Neutrophil (primary cell): ENCODE measurements around the gene RNMT.

Experiments
- H3K27ac ChIP-seq: fragments of 200-600 bp; sonication (generic); 2 replicates; pipeline ENCODE4 v1.5.1; 2016; ENCODE audit warnings: mild to moderate bottlenecking, moderate library complexity
- H3K27me3 ChIP-seq: fragments of 200-600 bp; sonication (generic); 2 replicates; pipeline ENCODE4 v1.6.0; 2016; ENCODE audit warnings: mild to moderate bottlenecking
- H3K36me3 ChIP-seq: fragments of 200-600 bp; sonication (generic); 2 replicates; pipeline ENCODE4 v1.5.1; 2017
- H3K4me1 ChIP-seq, 2 experiments: fragments of 200-600 bp in 1 of 2; sonication (generic) in 1 of 2; 1 replicate in 1 of 2; 2 replicates in 1 of 2; pipeline versions ENCODE4 v1.5.1 to v1.6.1; 2013 to 2016; ENCODE audit warnings: low read depth in 1 of 2, low read length in 1 of 2, mild to moderate bottlenecking in 1 of 2, moderate library complexity in 1 of 2; ENCODE audit not compliant: control insufficient read depth in 1 of 2, insufficient read depth in 1 of 2
- H3K4me3 ChIP-seq, 2 experiments: fragments of 200-600 bp in 1 of 2; sonication (generic) in 1 of 2; 1 replicate in 1 of 2; 2 replicates in 1 of 2; pipeline ENCODE4 v1.5.1; 2013 to 2016; ENCODE audit warnings: low read depth in 1 of 2, low read length in 1 of 2, mild to moderate bottlenecking in 1 of 2, moderate library complexity in 1 of 2
- H3K9me3 ChIP-seq: fragments of 200-600 bp; sonication (generic); 2 replicates; pipeline ENCODE4 v1.5.1; 2016
- TF ChIP-seq, protein P1 (sequence below): fragments of 200-600 bp; sonication (generic); IDR thresholded peaks from 2 replicates; pipeline ENCODE4 v1.5.1; 2016; ENCODE audit warnings: antibody characterized with exemption

Gene RNMT

DNA sequence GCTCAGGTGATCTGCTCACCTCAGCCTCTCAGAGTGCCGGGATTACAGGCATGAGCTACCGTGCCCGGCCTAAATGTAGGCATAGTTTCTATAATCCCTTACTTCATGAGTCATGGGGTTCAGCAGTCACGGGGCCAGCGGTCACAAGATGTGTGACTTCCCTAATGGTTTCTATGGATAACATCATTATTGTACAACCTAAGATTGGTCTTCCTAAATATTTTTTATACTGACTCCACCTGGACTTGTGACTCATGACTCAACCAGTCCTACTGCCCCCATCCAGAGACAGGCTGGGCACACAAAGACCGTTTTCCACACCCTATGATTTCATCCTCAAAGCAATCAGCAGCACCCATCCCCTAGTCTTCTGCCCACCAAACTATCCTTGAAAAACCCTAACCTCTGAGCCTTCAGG, 16.1 kb upstream of the RNMT start:
- H3K9me3 ChIP-seq, result peaks cover 4% of the 10 kb centered on the region
- H3K27me3 ChIP-seq, result no peaks in the 10 kb centered on the region
- no peak overlapping the region for H3K4me3 ChIP-seq
- H3K4me1 ChIP-seq, result no peaks in the 10 kb centered on the region
- H3K36me3 ChIP-seq, result no peaks in the 10 kb centered on the region
- no peak overlapping the region for H3K27ac ChIP-seq
- TF ChIP-seq, protein P1, sequence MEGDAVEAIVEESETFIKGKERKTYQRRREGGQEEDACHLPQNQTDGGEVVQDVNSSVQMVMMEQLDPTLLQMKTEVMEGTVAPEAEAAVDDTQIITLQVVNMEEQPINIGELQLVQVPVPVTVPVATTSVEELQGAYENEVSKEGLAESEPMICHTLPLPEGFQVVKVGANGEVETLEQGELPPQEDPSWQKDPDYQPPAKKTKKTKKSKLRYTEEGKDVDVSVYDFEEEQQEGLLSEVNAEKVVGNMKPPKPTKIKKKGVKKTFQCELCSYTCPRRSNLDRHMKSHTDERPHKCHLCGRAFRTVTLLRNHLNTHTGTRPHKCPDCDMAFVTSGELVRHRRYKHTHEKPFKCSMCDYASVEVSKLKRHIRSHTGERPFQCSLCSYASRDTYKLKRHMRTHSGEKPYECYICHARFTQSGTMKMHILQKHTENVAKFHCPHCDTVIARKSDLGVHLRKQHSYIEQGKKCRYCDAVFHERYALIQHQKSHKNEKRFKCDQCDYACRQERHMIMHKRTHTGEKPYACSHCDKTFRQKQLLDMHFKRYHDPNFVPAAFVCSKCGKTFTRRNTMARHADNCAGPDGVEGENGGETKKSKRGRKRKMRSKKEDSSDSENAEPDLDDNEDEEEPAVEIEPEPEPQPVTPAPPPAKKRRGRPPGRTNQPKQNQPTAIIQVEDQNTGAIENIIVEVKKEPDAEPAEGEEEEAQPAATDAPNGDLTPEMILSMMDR, result no peak

DNA sequence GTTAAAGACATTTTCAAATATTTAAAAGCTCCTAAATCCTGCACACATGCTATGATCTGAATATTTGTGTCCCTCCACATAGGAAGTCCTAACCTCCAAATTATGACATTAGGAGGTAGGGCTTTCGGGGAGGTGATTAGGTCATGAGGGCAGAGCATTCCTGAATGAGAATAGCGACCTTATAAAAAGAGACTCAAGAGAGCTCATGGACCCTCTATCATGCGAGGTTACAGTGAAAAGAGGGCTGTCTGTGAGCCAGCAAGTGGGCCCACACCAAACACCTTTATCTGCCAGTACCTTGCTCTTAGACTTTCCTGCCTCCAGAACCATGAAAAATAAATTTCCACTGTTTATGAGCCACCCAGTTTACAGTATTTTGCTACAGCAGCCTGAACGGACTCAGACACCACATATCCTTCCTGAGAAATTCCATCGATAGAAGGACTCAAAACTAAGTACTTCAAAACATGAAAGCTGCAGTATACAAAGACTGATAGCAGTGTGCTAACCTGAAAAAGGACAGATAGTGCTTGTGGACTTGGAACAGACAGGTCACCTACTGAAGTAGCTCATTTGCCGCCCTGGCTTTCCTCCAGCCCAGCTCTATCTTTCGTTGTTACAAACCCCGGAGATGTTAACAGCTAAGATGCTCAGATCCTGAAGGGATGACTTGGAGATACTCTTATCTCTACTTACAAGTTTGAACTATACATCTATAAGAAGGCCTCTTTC, 13.9 kb upstream of the RNMT start:
- no peak overlapping the region for H3K4me3 ChIP-seq
- no peaks in the 10 kb centered on the region for H3K9me3 ChIP-seq
- no peak overlapping the region for H3K27ac ChIP-seq
- TF ChIP-seq, protein P1, result no peak
- no peaks in the 10 kb centered on the region for H3K27me3 ChIP-seq
- H3K4me1 ChIP-seq, result no peaks in the 10 kb centered on the region
- H3K36me3 ChIP-seq, result no peaks in the 10 kb centered on the region

DNA sequence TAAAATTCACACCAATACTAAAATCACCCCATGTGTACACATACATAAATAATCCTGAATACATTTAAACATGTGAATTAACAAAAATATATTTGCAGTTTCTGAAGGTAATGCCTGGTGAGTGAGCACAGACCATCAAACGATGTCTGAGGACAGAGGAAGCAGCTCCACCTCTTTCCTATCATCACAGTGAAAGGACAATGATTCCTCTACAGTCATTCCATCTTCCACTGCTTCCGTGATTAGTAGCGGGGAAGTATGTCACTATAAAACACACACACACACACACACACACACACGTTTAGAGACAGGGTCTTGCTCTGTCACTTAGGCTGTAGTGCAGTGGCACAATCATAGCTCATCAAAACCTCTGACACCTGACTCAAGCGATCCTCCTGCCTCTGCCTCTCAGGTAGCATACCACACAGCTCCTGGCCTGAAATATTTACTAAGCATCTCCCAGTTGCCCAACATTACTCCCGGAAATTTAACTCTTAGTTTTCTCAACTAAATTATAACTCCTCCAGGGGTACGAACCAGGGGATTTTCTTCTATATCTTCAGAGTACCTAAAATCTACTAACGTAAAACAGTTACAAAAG, 12.9 kb upstream of the RNMT start:
- no peaks in the 10 kb centered on the region for H3K36me3 ChIP-seq
- H3K4me1 ChIP-seq, result no peaks in the 10 kb centered on the region
- H3K4me3 ChIP-seq, result no peak overlapping the region
- no peak overlapping the region for H3K27ac ChIP-seq
- no peaks in the 10 kb centered on the region for H3K27me3 ChIP-seq
- TF ChIP-seq, protein P1, result no peak
- no peaks in the 10 kb centered on the region for H3K9me3 ChIP-seq

DNA sequence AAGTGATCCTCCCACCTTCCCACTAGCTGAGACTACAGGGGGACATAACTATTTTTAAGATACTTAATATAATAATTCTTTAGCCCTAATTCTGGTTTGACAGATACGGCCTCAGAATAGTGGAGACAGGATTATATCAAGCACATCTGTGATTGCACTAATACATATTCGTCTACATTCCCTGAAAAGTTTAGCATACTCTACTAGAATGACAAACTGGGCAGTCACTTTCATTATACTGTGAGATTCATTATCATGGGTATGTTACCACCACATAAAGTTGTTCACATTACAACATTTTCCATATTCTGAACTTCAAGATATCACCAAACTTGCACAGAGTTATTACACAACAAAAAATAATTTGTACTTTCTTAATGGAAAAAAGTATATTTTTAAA, 11.1 kb upstream of the RNMT start:
- Histone ChIP-seq H3K4me1 (no peaks in the 10 kb centered on the region), H3K36me3 (no peaks in the 10 kb centered on the region), H3K27ac (no peak overlapping the region), H3K4me3 (no peak overlapping the region), H3K9me3 (no peaks in the 10 kb centered on the region), H3K27me3 (no peaks in the 10 kb centered on the region)
- TF ChIP-seq, protein P1, result no peak

DNA sequence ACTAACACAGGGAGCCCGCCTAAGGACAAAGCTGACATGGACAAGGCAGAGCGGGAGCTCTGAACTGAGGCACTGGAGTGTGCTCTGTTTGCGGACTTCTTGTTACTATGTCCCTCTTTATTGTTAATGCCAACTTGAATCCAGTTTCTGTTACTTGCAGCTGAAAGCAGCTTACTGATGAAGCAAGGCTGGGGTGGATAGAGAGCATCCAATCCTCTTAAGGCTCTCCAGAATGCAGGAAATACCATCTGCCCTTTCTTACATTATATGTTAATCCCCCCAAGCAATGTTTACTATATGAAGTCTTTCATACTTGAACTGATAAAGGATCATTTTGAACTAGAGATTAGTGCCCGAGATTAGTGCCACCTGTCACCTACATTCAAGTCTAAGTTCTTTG, 9.6 kb upstream of the RNMT start:
- H3K9me3 ChIP-seq, result no peaks in the 10 kb centered on the region
- H3K36me3 ChIP-seq, result no peaks in the 10 kb centered on the region
- H3K4me3 ChIP-seq, result no peak overlapping the region
- TF ChIP-seq, protein P1, result no peak
- H3K27ac ChIP-seq, result no peak overlapping the region
- no peaks in the 10 kb centered on the region for H3K4me1 ChIP-seq
- H3K27me3 ChIP-seq, result no peaks in the 10 kb centered on the region
